ENCODE measurements around the gene SUGCT.

Gene SUGCT

GRCh38 chr7:40828686-40829600, 694.1 kb downstream of the SUGCT start:
- DNase-seq (ENCODE audit: low read depth) = no peak

GRCh38 chr7:40833191-40833887, 698.5 kb downstream of the SUGCT start:
- no peak for DNase-seq (ENCODE audit: low read depth)

GRCh38 chr7:40833888-40834234, 699.1 kb downstream of the SUGCT start:
- no peak for DNase-seq (ENCODE audit: low read depth)

- no peak for DNase-seq (ENCODE audit: low read depth)
Observed at GRCh38 chr7:40836218-40836617, 701.4 kb downstream of the SUGCT start.

- no peak for DNase-seq (ENCODE audit: low read depth)
Observed at GRCh38 chr7:40839881-40840280, 705.1 kb downstream of the SUGCT start.

GRCh38 chr7:40840990-40841389, 706.2 kb downstream of the SUGCT start:
- DNase-seq (ENCODE audit: low read depth) = no peak

- DNase-seq (ENCODE audit: low read depth) = no peak
Observed at GRCh38 chr7:40842641-40843040, 707.8 kb downstream of the SUGCT start.

- DNase-seq (ENCODE audit: low read depth) = no peak
Observed at GRCh38 chr7:40843338-40843985, 708.7 kb downstream of the SUGCT start.

- DNase-seq (ENCODE audit: low read depth) = no peak
Observed at GRCh38 chr7:40845943-40846342, 711.1 kb downstream of the SUGCT start.

GRCh38 chr7:40847921-40848320, 713.1 kb downstream of the SUGCT start:
- no peak for DNase-seq (ENCODE audit: low read depth)

- DNase-seq (ENCODE audit: low read depth) = no peak
Observed at GRCh38 chr7:40848541-40849221, 713.9 kb downstream of the SUGCT start.

- no peak for DNase-seq (ENCODE audit: low read depth)
Observed at GRCh38 chr7:40850017-40850416, 715.2 kb downstream of the SUGCT start.

- no peak for DNase-seq (ENCODE audit: low read depth)
Observed at GRCh38 chr7:40851001-40851400, 716.2 kb downstream of the SUGCT start.

GRCh38 chr7:40859076-40859475, 724.3 kb downstream of the SUGCT start:
- no peak for DNase-seq (ENCODE audit: low read depth)

- no peak for DNase-seq (ENCODE audit: low read depth)
Observed at GRCh38 chr7:40859965-40860543, 725.2 kb downstream of the SUGCT start.

GRCh38 chr7:40865441-40866233, 730.8 kb downstream of the SUGCT start:
- no peak for DNase-seq (ENCODE audit: low read depth)

- DNase-seq (ENCODE audit: low read depth) = no peak
Observed at GRCh38 chr7:40866601-40867000, 731.8 kb downstream of the SUGCT start.

- DNase-seq (ENCODE audit: low read depth) = no peak
Observed at GRCh38 chr7:40870108-40870507, 735.3 kb downstream of the SUGCT start.

GRCh38 chr7:40873248-40873647, 738.4 kb downstream of the SUGCT start:
- no peak for DNase-seq (ENCODE audit: low read depth)

GRCh38 chr7:40874756-40875155, 740.0 kb downstream of the SUGCT start:
- DNase-seq (ENCODE audit: low read depth) = no peak

GRCh38 chr7:40876601-40877000, 741.8 kb downstream of the SUGCT start:
- no peak for DNase-seq (ENCODE audit: low read depth)
